Left ventricle myocardium inferior (tissue), 1 donor: Measurements from ENCODE around the gene PTCHD1. TPM values are rescaled to one million over a fixed set of nuclear protein-coding genes. Genes with fewer than 3 reads are reported as not detected.

Source experiments
- DNase-seq: peaks from one replicate; pipeline ENCODE4 v3.0.0-alpha.2; 2020
- H3K27ac ChIP-seq: fragments of 200-600 bp; replicated peaks from 2 replicates; pipeline ENCODE4 v1.8.0; 2021
- H3K27me3 ChIP-seq: fragments of 200-600 bp; 2 replicates; pipeline ENCODE4 v1.8.0; 2021; ENCODE audit warnings: low read depth
- H3K36me3 ChIP-seq: fragments of 200-600 bp; 2 replicates; pipeline ENCODE4 v1.8.0; 2021
- H3K4me1 ChIP-seq: fragments of 200-600 bp; 2 replicates; pipeline ENCODE4 v1.8.0; 2021
- H3K4me3 ChIP-seq: fragments of 200-600 bp; 2 replicates; pipeline ENCODE4 v1.8.0; 2021; ENCODE audit warnings: mild to moderate bottlenecking, moderate library complexity
- H3K9me3 ChIP-seq: fragments of 200-600 bp; replicated peaks from 2 replicates; pipeline ENCODE4 v1.8.0; 2021
- intact Hi-C: fragments of 100-400 bp; cut with micrococcal nuclease; formaldehyde crosslinking; loops from one replicate; pipeline ENCODE4 v1.11.0; 2022
- total RNA-seq: library from RNA; stranded (reverse); fragmentation: NEBNext Ultra II Directional; extraction: Animal tissue kit (Norgen Biotek cat#: 25700); gene quantifications from one replicate; pipeline ENCODE4 v1.2.1, GENCODE V29; 2021
- TF ChIP-seq, protein P1 (sequence below): fragments of 200-600 bp; IDR thresholded peaks from 2 replicates; pipeline ENCODE4 v1.8.0; 2021; ENCODE audit warnings: antibody characterized with exemption, mild to moderate bottlenecking, borderline replicate concordance
- donor health status: DM: no; HTN: yes; CAD: no; lungs with severe emphysema.

The PTCHD1 gene
- total RNA-seq, 1 donor from 2014 or later: 0.22 TPM

- H3K27ac ChIP-seq: peak overlapping the region; percentile 58
Observed at GRCh38 chrX:23435575-23435974, 100.9 kb downstream of the PTCHD1 start.

GRCh38 chrX:23436875-23437274 lies 102.2 kb downstream of the PTCHD1 start:
- TF ChIP-seq, protein P1, sequence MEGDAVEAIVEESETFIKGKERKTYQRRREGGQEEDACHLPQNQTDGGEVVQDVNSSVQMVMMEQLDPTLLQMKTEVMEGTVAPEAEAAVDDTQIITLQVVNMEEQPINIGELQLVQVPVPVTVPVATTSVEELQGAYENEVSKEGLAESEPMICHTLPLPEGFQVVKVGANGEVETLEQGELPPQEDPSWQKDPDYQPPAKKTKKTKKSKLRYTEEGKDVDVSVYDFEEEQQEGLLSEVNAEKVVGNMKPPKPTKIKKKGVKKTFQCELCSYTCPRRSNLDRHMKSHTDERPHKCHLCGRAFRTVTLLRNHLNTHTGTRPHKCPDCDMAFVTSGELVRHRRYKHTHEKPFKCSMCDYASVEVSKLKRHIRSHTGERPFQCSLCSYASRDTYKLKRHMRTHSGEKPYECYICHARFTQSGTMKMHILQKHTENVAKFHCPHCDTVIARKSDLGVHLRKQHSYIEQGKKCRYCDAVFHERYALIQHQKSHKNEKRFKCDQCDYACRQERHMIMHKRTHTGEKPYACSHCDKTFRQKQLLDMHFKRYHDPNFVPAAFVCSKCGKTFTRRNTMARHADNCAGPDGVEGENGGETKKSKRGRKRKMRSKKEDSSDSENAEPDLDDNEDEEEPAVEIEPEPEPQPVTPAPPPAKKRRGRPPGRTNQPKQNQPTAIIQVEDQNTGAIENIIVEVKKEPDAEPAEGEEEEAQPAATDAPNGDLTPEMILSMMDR: no peak
- no peak for DNase-seq
- Histone ChIP-seq H3K27me3 (no peaks in the 10 kb centered on the region), H3K36me3 (no peaks in the 10 kb centered on the region), H3K9me3 (no peaks in the 10 kb centered on the region), H3K4me1 (no peaks in the 10 kb centered on the region), H3K27ac (no peak overlapping the region), H3K4me3 (no peak overlapping the region)
- intact Hi-C loops: no loop called here

More at GRCh38 chrX:23435575-23435974, 100.9 kb downstream of the PTCHD1 start:
- no peak for DNase-seq
- Histone ChIP-seq H3K36me3 (no peaks in the 10 kb centered on the region), H3K9me3 (no peaks in the 10 kb centered on the region), H3K27me3 (no peaks in the 10 kb centered on the region), H3K4me3 (no peak overlapping the region), H3K4me1 (no peaks in the 10 kb centered on the region)
- TF ChIP-seq, protein P1: no peak
- intact Hi-C loops: no loop called here

GRCh38 chrX:23451266-23451665 lies 116.6 kb downstream of the PTCHD1 start:
- Histone ChIP-seq H3K4me3 (no peak overlapping the region), H3K36me3 (no peaks in the 10 kb centered on the region), H3K27ac (no peak overlapping the region), H3K27me3 (no peaks in the 10 kb centered on the region), H3K9me3 (no peaks in the 10 kb centered on the region), H3K4me1 (no peaks in the 10 kb centered on the region)
- no peak for DNase-seq
- TF ChIP-seq, protein P1: no peak
- intact Hi-C loops: no loop called here
